Stimulated activated CD4-positive, alpha-beta T cell treated with anti-CD3 and anti-CD28 coated beads, Interleukin-1b, Interleukin-23, amount 100 ng/mL, for 24 hours (primary cell): ENCODE data around the gene IRF1.
A peak's percentile ranks its signal among the peaks of the same experiment; 100 is the strongest.
"Not testable (repeated sequence)": the region's sequence is repeated elsewhere in the genome, so short reads cannot be mapped to it uniquely, and the experiment has no call there.

ENCODE experiments used
- DNase-seq, 4 experiments: peaks; one replicate each; pipeline ENCODE4 v3.0.0-alpha.2; 2020; ENCODE audit warnings: low read depth in 4 of 4, low spot score in 1 of 4

The IRF1 gene

DNA sequence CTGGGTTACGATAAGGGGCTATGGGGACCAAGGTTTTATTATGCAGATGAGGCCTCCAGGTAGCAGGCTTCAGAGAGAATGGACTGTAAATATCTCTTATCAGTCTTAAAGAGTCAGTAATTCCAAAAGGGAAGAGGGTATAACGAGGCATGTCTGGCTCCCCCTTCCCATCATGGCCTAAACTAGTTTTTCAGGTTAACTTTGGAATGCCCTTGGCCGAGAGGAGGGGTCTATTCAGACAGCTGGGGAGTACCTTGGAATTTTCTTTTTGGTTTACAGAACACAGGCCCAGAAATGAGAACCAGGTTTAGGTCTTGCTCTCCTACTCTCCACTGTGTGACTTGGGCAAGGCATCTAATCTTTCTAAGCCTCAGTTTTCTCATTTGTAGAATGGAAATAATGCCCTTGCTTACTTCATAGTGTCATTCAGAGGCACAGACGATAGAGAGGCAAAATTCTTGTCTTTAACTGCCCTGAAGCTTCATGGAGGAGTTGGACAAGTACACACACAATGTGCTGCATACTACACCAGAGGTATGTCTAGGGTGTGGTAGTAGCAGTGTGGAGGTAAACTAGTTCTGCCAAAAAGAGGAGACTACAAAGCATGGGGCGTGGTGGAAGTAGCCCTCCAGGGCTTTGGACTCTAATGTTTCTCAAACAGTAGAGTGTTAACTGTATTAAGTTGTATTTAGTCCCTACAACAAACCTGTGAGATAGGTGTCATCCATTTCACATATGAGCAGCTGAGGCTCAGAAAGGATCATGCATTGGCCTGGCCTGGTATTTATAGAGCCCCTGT lies 45.5 kb downstream of the IRF1 start:
- DNase-seq = no peak

DNA sequence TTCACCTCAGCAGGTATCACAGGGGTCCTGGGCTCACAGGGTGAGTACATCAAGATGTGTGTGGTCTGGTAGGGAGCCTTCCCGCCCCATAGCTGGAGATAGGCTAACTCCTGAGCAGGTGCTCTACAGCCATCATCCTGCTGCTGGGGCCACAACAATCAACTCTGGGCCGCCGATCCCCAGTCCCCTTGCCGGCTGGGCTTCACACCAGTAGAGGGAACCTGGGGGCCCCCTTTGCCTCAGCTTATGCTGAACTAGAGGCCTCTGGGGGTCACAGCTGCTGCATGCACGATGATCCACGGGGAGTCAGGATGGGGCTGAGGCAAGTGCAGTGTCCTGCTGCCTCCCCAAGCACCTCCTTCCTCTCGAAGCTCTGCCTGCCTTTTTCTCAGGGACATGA lies 46.5 kb downstream of the IRF1 start:
- DNase-seq = no peak

DNA sequence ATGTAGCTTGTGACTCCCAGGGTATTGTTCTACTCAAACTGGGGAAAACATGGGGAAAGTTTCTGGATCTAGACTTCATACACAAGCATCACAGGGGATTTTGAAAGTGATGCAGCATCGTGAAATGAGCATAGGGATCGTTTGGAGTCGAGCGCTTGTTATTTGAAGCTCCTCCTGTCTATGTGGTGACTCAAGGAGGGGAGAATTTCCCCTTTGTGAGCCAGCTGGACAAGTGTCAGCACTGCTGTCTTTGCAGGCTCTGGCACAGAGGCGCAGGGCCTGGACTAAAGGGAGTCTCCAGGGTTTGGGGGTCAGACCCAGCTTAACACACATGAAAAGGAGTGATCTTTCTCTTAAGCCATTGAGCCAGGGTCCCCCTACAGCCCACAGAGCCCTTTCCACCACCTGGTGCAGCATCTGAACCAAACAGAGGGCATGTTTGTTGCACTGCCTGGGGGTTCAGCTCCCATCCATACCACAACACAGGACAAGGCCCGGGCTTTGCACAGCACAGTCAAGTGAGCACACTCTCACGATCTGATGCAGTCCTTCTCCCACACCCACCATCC lies 51.0 kb downstream of the IRF1 start:
- no peak for DNase-seq

DNA sequence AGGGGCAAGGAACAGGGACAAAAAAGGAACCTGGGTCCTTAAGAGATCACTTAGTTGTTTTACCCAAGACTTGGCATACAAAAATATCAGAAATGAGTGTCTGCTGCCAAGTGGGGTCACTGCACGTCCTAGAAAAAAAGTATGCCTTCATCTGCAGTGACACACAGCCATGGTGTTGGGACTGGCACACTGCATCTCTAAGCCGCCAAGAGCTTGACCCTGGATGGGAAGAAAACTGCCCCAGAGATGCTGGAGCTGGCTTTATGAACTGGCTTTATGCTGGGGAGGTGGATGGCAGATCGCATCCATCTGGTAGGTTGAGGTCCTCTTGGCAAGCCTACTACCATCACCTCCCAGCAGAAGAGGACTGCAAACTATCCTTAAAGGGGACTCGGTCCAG lies 51.7 kb downstream of the IRF1 start:
- DNase-seq = no peak

DNA sequence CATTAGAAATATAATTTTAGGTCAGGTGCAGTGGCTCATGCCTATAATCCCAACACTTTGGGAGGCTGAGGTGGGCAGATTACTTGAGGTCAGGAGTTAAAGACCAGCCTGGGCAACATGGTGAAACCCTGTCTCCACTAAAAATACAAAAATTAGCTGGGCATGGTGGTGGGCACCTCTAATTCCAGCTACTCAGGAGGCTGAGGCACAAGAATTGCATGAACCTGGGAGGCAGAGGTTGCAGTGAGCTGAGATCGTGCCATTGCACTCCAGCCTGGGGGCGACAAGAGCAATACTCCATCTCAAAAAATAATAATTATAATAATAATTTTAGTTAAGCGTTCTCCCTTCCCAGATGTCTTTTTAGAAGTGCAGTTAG lies 52.3 kb downstream of the IRF1 start:
- not testable (repeated sequence) for DNase-seq

DNA sequence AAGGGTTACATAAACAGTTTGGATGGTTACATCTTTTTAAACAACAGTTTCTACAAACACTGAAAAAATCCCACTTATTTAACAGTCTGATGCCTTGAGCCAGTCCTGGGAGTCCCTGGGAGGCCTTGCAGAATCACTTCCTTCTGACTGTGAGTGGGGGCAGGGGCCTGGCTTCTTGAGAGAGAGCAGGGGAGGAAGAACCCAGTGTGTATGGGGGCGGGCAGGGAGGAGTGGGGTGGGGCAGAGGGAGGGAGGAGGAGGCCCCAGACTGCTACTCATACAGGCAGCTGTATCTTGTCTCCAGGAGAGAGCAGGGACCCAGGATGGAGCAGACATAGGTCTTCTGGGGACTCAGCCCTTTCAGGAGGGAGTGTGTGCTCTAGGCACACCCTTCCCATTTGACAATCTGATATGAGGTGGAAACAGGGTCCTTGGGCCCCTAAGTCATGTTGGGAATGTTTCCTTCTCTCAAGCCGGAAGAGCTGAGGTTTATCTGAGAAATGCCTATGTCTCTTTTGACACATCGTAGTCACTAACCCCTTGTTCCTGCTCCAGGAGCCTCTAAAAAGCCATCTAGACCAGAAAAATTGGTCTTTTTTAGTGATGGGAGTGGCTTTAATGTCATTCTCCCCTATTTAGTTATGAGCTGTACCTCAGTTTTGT lies 52.8 kb downstream of the IRF1 start:
- peak in 1 of 4 experiments; percentile 59 for DNase-seq

DNA sequence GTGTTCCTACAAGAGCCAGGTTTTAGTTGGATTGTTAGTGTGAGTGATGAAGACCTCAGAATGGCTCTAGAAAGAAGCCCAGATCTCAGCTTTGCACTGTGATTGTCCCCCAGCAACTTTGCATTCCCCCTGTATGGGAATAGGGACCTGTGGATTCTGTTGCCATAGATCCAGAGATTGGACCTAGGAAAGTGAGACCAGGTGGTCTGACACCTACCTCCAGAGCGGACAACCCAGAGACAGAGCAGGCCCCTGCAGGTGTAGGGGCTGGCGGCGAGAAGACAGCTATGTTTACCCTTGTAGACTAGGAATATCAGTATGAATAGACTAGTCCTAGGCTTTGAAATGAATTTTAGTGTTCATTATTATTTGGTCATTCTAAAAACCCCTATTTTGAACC lies 53.6 kb downstream of the IRF1 start:
- no peak for DNase-seq

DNA sequence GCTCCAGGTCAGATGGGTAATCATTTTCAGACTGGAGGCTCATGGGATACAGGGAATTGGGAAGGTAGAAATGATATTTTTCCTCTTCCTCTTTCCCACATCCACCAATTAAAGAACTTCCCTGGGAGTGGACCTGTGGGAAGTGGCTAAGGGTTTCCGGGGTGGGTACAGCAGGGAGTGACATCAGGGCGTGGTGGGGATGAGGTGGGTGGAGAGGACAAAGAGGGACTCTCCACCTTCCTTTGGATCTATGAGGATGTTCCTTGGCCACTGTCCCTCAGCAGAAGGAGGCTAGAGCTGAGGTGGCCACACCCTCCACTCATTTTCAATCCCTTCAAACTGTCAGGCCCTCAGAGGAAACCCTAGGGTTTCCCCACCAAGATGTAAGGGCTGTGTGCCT lies 54.7 kb downstream of the IRF1 start:
- DNase-seq = no peak

DNA sequence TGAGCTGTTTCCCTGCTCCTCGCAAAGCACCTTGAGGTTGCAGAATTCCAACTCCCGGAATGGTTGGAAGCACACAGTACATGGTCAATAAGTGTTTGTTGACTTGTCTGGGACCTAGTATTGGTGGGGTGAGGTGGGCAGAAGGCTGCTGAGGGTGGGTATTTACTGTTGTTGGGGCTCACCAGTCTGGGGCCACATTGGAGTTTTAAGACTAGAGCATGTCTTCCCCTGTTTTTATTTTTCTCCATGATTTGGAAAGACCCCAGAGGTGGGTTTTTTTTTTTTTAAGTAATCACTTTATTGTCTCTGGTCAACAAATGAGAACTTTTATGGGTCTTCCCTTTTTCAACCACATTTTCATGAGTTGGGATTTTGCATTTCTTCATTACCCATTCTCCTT lies 55.1 kb downstream of the IRF1 start:
- DNase-seq = no peak

DNA sequence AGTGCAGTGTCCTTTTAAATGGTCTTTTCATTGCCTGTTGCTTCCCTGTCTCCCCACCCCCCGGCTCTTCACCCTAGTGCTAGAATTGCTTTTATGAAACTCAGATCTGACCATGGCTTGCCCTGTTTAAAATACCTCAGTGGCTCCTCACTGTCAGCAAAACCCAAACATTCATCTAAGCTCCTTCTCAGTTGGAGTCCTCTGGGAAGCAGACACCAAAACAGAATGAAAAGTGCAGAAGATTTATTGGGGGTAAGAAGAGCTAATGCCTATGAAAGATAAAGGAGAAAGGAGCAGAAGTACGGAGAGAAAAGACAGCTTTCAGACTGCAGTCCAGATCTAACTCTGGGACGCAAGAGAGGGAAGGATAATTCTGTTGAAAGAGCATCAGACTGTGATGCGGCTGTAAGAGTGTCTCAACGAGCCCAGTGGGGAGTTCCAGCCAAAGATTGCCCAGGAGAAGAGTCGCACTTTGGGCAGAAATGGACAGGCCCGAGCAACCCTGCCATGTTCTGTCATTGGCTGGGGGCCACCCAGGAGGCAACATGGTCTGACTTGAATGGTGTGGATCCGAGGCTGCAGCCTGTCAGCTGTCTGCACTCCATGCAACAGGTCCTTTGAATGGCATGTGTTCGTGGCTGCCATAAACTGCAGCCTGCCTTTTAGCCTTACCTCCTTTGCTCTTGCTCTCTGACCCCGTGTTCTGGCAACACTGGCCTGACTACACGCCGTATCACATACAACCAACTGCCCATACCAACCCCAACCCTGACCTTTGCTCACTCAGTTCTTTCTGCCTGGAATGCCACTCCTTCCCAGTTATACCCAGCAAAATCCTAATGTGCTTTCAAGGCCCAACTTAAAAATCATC lies 55.9 kb downstream of the IRF1 start:
- DNase-seq = no peak

DNA sequence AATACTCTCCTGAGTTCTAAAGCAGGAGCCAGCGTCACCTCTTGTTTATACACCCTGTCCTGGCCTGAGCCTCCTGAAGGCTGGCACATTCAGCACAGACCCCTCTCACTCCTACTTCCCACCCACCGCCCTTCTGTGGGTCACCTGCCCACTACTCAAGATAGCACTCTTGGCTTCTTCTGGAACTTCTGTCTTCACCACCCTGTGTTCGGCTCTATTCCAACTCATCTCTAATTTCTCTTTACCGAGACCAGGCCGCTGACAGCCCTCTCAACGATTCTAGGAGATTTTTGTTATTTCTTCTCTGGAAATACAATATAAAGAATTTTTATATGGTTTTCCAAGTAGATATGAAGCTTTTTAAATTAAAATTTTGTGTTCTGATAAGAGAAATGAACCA lies 57.4 kb downstream of the IRF1 start:
- DNase-seq = no peak

DNA sequence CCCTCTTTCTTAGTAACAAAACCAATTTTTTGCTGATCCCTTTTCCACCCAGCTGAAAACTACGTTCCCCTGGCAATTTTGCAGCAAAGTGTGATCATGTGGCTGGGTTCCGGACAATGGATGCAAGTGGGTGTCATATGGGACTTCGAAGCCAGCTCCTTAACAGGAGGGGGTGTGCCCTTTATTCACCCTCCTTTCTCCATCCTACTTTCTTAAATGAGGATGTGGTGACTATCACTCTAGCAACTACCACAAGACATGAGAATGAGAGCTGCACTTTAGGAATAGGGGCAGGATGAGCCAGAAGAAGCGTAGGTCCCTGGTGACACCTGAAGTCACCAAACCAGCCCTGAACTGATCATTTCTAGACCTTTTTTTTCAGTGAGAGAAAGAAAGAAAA lies 58.9 kb downstream of the IRF1 start:
- no peak for DNase-seq
